ENCODE results near the gene LGALS16. TPM values are rescaled to one million over a fixed set of nuclear protein-coding genes. Genes with fewer than 3 reads are reported as not detected.
"Not testable (repeated sequence)": the region's sequence is repeated elsewhere in the genome, so short reads cannot be mapped to it uniquely, and the experiment has no call there.

The LGALS16 gene
- total RNA-seq, 2 experiments from 2014 or later: not detected

- H3K36me3 Mint-ChIP-seq (ENCODE audit: low read depth): no peaks in the 10 kb centered on the region
- H3K27me3 Mint-ChIP-seq: peaks cover 10% of the 10 kb centered on the region
- H3K27ac Mint-ChIP-seq: no peak overlapping the region
- H3K4me3 Mint-ChIP-seq: no peak overlapping the region
- ChIA-PET CTCF (no interaction called here), POLR2A (no interaction called here)
- Histone ChIP-seq H3K36me3 (ENCODE audit: insufficient read depth, low read length) (no peaks in the 10 kb centered on the region), H3K27me3 (ENCODE audit: control insufficient read depth in 1 of 2, insufficient read depth in 2 of 2, low read length in 2 of 2) (no peaks in the 10 kb centered on the region), H3K4me3 (ENCODE audit: low read length) (no peak overlapping the region), H3K4me1 (ENCODE audit: insufficient read depth, low read length) (peaks cover 33% of the 10 kb centered on the region), H3K9me3 (ENCODE audit: control insufficient read depth in 1 of 2, insufficient read depth in 1 of 2, low read length in 2 of 2) (no peaks in the 10 kb centered on the region), H3K27ac (ENCODE audit: low read depth in 1 of 2, low read length in 2 of 2) (no peak overlapping the region)
- TF ChIP-seq CTCF (IDR thresholded peaks at IDR 0.05): no peak
- ATAC-seq (ENCODE audit: poor library complexity): no peak
- peaks cover 29% of the 10 kb centered on the region for H3K4me1 Mint-ChIP-seq (ENCODE audit: low read depth)
- DNase-seq: no peak
- H3K9me3 Mint-ChIP-seq: no peaks in the 10 kb centered on the region
- intact Hi-C loops (cut with DNase I, micrococcal nuclease): no loop called here
Measured at GRCh38 chr19:39681416-39681815, 25.7 kb downstream of the LGALS16 start.

- DNase-seq (no peak), ATAC-seq (ENCODE audit: poor library complexity) (no peak)
- H3K4me1 ChIP-seq (ENCODE audit: insufficient read depth, low read length): peaks cover 21% of the 10 kb centered on the region
- Mint-ChIP-seq H3K4me1 (ENCODE audit: low read depth) (peaks cover 20% of the 10 kb centered on the region), H3K27me3 (peaks cover 16% of the 10 kb centered on the region), H3K4me3 (no peak overlapping the region), H3K9me3 (no peaks in the 10 kb centered on the region), H3K36me3 (ENCODE audit: low read depth) (no peaks in the 10 kb centered on the region), H3K27ac (no peak overlapping the region)
- H3K36me3 ChIP-seq (ENCODE audit: insufficient read depth, low read length): no peaks in the 10 kb centered on the region
- H3K27me3 ChIP-seq (ENCODE audit: control insufficient read depth in 1 of 2, insufficient read depth in 2 of 2, low read length in 2 of 2): no peaks in the 10 kb centered on the region
- intact Hi-C loops (cut with DNase I, micrococcal nuclease): no loop called here
- ChIA-PET POLR2A (no interaction called here), CTCF (no interaction called here)
- H3K27ac ChIP-seq (ENCODE audit: low read depth in 1 of 2, low read length in 2 of 2): no peak overlapping the region
- H3K4me3 ChIP-seq (ENCODE audit: low read length): no peak overlapping the region
- no peaks in the 10 kb centered on the region for H3K9me3 ChIP-seq (ENCODE audit: control insufficient read depth in 1 of 2, insufficient read depth in 1 of 2, low read length in 2 of 2)
- no peak for TF ChIP-seq CTCF (IDR thresholded peaks at IDR 0.05)
Measured at GRCh38 chr19:39684267-39684666, 28.6 kb downstream of the LGALS16 start.

- no peak for ATAC-seq (ENCODE audit: poor library complexity)
- CTCF ChIA-PET: no interaction called here
- Histone ChIP-seq H3K4me1 (ENCODE audit: insufficient read depth, low read length) (peaks cover 6% of the 10 kb centered on the region), H3K4me3 (ENCODE audit: low read length) (no peak overlapping the region), H3K27me3 (ENCODE audit: control insufficient read depth in 1 of 2, insufficient read depth in 2 of 2, low read length in 2 of 2) (no peaks in the 10 kb centered on the region), H3K36me3 (ENCODE audit: insufficient read depth, low read length) (no peaks in the 10 kb centered on the region), H3K27ac (ENCODE audit: low read depth in 1 of 2, low read length in 2 of 2) (no peak overlapping the region), H3K9me3 (ENCODE audit: control insufficient read depth in 1 of 2, insufficient read depth in 1 of 2, low read length in 2 of 2) (peaks cover 0 to 6% of the 10 kb centered on the region in 2 experiments)
- intact Hi-C loops (cut with DNase I, micrococcal nuclease): no loop called here
- no peak overlapping the region for H3K27ac Mint-ChIP-seq
- no peak for DNase-seq
- POLR2A ChIA-PET: no interaction called here
- peaks cover 2% of the 10 kb centered on the region for H3K9me3 Mint-ChIP-seq
- no peaks in the 10 kb centered on the region for H3K36me3 Mint-ChIP-seq (ENCODE audit: low read depth)
- H3K27me3 Mint-ChIP-seq: peaks cover 21% of the 10 kb centered on the region
- H3K4me1 Mint-ChIP-seq (ENCODE audit: low read depth): peaks cover 12% of the 10 kb centered on the region
- TF ChIP-seq CTCF (IDR thresholded peaks at IDR 0.05): no peak
- no peak overlapping the region for H3K4me3 Mint-ChIP-seq
Measured at GRCh38 chr19:39686739-39687138, 31.0 kb downstream of the LGALS16 start.

- H3K4me3 Mint-ChIP-seq; H3K27ac ChIP-seq (ENCODE audit: low read depth in 1 of 2, low read length in 2 of 2); H3K36me3 ChIP-seq (ENCODE audit: insufficient read depth, low read length); DNase-seq; H3K4me3 ChIP-seq (ENCODE audit: low read length); H3K9me3 ChIP-seq (ENCODE audit: control insufficient read depth in 1 of 2, insufficient read depth in 1 of 2, low read length in 2 of 2); intact Hi-C loops (cut with DNase I, micrococcal nuclease); H3K27me3 ChIP-seq (ENCODE audit: control insufficient read depth in 1 of 2, insufficient read depth in 2 of 2, low read length in 2 of 2); H3K36me3 Mint-ChIP-seq (ENCODE audit: low read depth); H3K27ac Mint-ChIP-seq; POLR2A ChIA-PET; CTCF ChIA-PET; ATAC-seq (ENCODE audit: poor library complexity); H3K9me3 Mint-ChIP-seq; H3K4me1 ChIP-seq (ENCODE audit: insufficient read depth, low read length): not testable (repeated sequence)
- H3K27me3 Mint-ChIP-seq: peaks cover 29% of the 10 kb centered on the region
- peaks cover 12% of the 10 kb centered on the region for H3K4me1 Mint-ChIP-seq (ENCODE audit: low read depth)
Measured at GRCh38 chr19:39688637-39689036, 32.9 kb downstream of the LGALS16 start.
